Activated CD8-positive, alpha-beta T cell treated with anti-CD3 and anti-CD28 coated beads for 36 hours (primary cell): ENCODE results near the gene LCE7A. TPM values are rescaled to one million over a fixed set of nuclear protein-coding genes. Genes with fewer than 3 reads are reported as not detected.

ENCODE experiments used
- ATAC-seq: fragments of 200-7000 bp; cut with Tn5 transposase; one replicate; pipeline ENCODE4 v1.10.0; 2021; ENCODE audit warnings: mild to moderate bottlenecking, moderate library complexity
- CTCF ChIA-PET: fragments of 350-600 bp; sonication (Branson Sonifier 250); formaldehyde crosslinking; loops from one replicate; lab custom pipeline; 2021; ENCODE audit warnings: antibody characterized with exemption; lab: Charles Lee
- POLR2A ChIA-PET: fragments of 350-600 bp; sonication (Branson Sonifier 250); formaldehyde crosslinking; loops from one replicate; lab custom pipeline; 2021; ENCODE audit warnings: antibody characterized with exemption; lab: Charles Lee
- DNase-seq: peaks from one replicate; pipeline ENCODE4 v3.0.0-alpha.2; 2020
- H3K27ac Mint-ChIP-seq: one replicate; pipeline ENCODE4 v1.8.0; 2021; ENCODE audit warnings: mild to moderate bottlenecking, mixed read lengths
- H3K27me3 Mint-ChIP-seq: one replicate; pipeline ENCODE4 v1.8.0; 2021; ENCODE audit warnings: mixed read lengths
- H3K36me3 Mint-ChIP-seq: one replicate; pipeline ENCODE4 v1.8.0; 2021; ENCODE audit warnings: low read depth, mixed read lengths
- H3K4me1 Mint-ChIP-seq: one replicate; pipeline ENCODE4 v1.8.0; 2021; ENCODE audit warnings: low read depth, mixed read lengths
- H3K4me3 Mint-ChIP-seq: one replicate; pipeline ENCODE4 v1.8.0; 2021; ENCODE audit warnings: mild to moderate bottlenecking, moderate library complexity, mixed read lengths
- H3K9me3 Mint-ChIP-seq: one replicate; pipeline ENCODE4 v1.8.0; 2021; ENCODE audit warnings: mixed read lengths
- intact Hi-C: fragments of 100-400 bp; cut with micrococcal nuclease; formaldehyde crosslinking; loops from one replicate; pipeline ENCODE4 v1.10.0; 2022
- total RNA-seq, 2 experiments: library from RNA; stranded (reverse); gene quantifications; one replicate each; pipeline ENCODE4 v1.2.3, GENCODE V29; 2021
- TF ChIP-seq, protein P1 (sequence below): fragments of 200-600 bp; IDR thresholded peaks from one replicate; pipeline ENCODE4 v1.8.0; 2022; ENCODE audit warnings: antibody characterized with exemption, mild to moderate bottlenecking

LCE7A gene
- total RNA-seq, 2 experiments from 2014 or later, result not detected

DNA sequence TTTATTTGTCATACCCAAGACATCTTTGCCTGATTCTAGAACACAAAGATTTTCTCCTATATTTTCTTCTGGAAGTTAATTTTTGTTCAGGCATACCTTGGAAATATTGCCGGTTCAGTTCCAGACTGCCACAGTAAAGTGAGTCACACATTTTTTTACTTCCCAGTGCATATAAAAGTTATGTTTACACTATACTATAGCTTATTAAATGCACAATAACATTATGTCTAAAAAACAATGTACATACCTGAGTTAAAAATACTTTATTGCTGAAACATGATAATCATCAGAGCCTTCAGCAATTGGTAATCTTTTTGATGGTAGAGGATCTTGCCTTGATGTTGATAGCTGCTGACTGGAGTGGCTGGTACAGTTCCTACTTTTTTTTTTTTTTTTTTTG is 28.3 kb downstream of the LCE7A start:
- no peak for DNase-seq
- Mint-ChIP-seq H3K4me3 (no peak overlapping the region), H3K27ac (no peak overlapping the region), H3K4me1 (no peaks in the 10 kb centered on the region), H3K36me3 (no peaks in the 10 kb centered on the region), H3K27me3 (peaks cover 13% of the 10 kb centered on the region), H3K9me3 (no peaks in the 10 kb centered on the region)
- TF ChIP-seq, protein P1, sequence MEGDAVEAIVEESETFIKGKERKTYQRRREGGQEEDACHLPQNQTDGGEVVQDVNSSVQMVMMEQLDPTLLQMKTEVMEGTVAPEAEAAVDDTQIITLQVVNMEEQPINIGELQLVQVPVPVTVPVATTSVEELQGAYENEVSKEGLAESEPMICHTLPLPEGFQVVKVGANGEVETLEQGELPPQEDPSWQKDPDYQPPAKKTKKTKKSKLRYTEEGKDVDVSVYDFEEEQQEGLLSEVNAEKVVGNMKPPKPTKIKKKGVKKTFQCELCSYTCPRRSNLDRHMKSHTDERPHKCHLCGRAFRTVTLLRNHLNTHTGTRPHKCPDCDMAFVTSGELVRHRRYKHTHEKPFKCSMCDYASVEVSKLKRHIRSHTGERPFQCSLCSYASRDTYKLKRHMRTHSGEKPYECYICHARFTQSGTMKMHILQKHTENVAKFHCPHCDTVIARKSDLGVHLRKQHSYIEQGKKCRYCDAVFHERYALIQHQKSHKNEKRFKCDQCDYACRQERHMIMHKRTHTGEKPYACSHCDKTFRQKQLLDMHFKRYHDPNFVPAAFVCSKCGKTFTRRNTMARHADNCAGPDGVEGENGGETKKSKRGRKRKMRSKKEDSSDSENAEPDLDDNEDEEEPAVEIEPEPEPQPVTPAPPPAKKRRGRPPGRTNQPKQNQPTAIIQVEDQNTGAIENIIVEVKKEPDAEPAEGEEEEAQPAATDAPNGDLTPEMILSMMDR, result no peak
- ChIA-PET CTCF (interaction anchor here (1.2 to 1.3 kb wide), 2 partner anchors 18 to 20 kb away, joined by 4 read pairs; no protein-coding TSS in a partner anchor), POLR2A (no interaction called here)
- ATAC-seq, result no peak
- intact Hi-C loops, result no loop called here

- CTCF ChIA-PET, result no interaction called here
- DNase-seq, result no peak
- peaks cover 32% of the 10 kb centered on the region for H3K27me3 Mint-ChIP-seq
Measured at GRCh38 chr1:152899027-152899426, 39.2 kb downstream of the LCE7A start.

DNA sequence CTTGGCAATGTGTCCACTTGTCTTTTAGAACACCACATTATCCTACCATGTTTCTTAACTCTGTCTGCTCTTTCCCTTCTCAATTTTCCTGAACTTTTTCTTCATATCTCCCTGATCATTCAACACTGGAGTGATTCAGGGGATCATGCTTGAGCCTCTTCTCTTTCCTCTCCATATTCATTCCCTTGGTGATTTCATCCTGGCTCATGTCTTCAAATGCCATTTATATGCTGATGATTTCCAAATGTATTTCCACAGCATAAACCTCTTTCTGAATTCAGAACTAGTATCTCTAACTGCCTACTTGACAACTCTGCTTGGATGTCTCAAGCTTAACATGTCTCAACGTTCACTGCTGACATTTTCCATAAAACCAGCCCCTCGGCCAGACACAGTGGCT is 40.1 kb downstream of the LCE7A start:
- Mint-ChIP-seq H3K36me3 (no peaks in the 10 kb centered on the region), H3K27me3 (peaks cover 27% of the 10 kb centered on the region), H3K27ac (no peak overlapping the region), H3K9me3 (no peaks in the 10 kb centered on the region), H3K4me3 (no peak overlapping the region), H3K4me1 (no peaks in the 10 kb centered on the region)
- intact Hi-C loops, result no loop called here
- no peak for DNase-seq
- TF ChIP-seq, protein P1, result no peak
- POLR2A ChIA-PET, result no interaction called here
- ATAC-seq, result no peak
- CTCF ChIA-PET, result no interaction called here

More at GRCh38 chr1:152899027-152899426, 39.2 kb downstream of the LCE7A start:
- no peaks in the 10 kb centered on the region for H3K9me3 Mint-ChIP-seq
- no peaks in the 10 kb centered on the region for H3K4me1 Mint-ChIP-seq
- no peak overlapping the region for H3K4me3 Mint-ChIP-seq
- intact Hi-C loops, result no loop called here
- no peak overlapping the region for H3K27ac Mint-ChIP-seq
- POLR2A ChIA-PET, result no interaction called here
- no peak for ATAC-seq
- TF ChIP-seq, protein P1, result no peak
- no peaks in the 10 kb centered on the region for H3K36me3 Mint-ChIP-seq

GRCh38 chr1:152901631-152902030 is 41.8 kb downstream of the LCE7A start:
- Mint-ChIP-seq H3K27ac (no peak overlapping the region), H3K4me1 (no peaks in the 10 kb centered on the region), H3K4me3 (no peak overlapping the region), H3K36me3 (no peaks in the 10 kb centered on the region), H3K9me3 (no peaks in the 10 kb centered on the region), H3K27me3 (peaks cover 20% of the 10 kb centered on the region)
- intact Hi-C loops, result no loop called here
- no peak for DNase-seq
- CTCF ChIA-PET, result no interaction called here
- ATAC-seq, result no peak
- TF ChIP-seq, protein P1, result no peak
- POLR2A ChIA-PET, result interaction anchor here (0.6 kb wide), 1 partner anchor 48 kb away, joined by 3 read pairs; no protein-coding TSS in a partner anchor

- H3K36me3 Mint-ChIP-seq, result no peaks in the 10 kb centered on the region
- ChIA-PET CTCF (no interaction called here), POLR2A (no interaction called here)
- DNase-seq (no peak), ATAC-seq (no peak)
- H3K9me3 Mint-ChIP-seq, result no peaks in the 10 kb centered on the region
- peaks cover under 1% of the 10 kb centered on the region for H3K4me1 Mint-ChIP-seq
- H3K27me3 Mint-ChIP-seq, result peaks cover 20% of the 10 kb centered on the region
- intact Hi-C loops, result no loop called here
- TF ChIP-seq, protein P1, result no peak
- H3K4me3 Mint-ChIP-seq, result no peak overlapping the region
- no peak overlapping the region for H3K27ac Mint-ChIP-seq
Measured at GRCh38 chr1:152902636-152903035, 42.8 kb downstream of the LCE7A start.
